Calu3 (cell line): ENCODE data around the gene NACA2. TPM values are rescaled to one million over a fixed set of nuclear protein-coding genes. Genes with fewer than 3 reads are reported as not detected.
"Not testable (repeated sequence)": the region's sequence is repeated elsewhere in the genome, so short reads cannot be mapped to it uniquely, and the experiment has no call there.

Experiments
- BruUV-seq: library from RNA; stranded (reverse); fragments of 400-500 nt; replicated peaks from 2 replicates; lab custom pipeline; 2021; lab: Mats Ljungman, UMichigan
- CTCF ChIA-PET: fragments of 300-600 bp; sonication (Branson Sonifier 250); formaldehyde crosslinking; loops from one replicate; lab custom pipeline; 2022; ENCODE audit warnings: antibody characterized with exemption; lab: Charles Lee
- DNase-seq: peaks from one replicate; pipeline ENCODE4 v3.0.0; 2022
- H3K27ac Mint-ChIP-seq: one replicate; pipeline ENCODE4 v1.8.0; 2022; ENCODE audit warnings: mixed read lengths; ENCODE audit not compliant: unreplicated experiment
- H3K27me3 Mint-ChIP-seq: one replicate; pipeline ENCODE4 v1.8.0; 2022; ENCODE audit warnings: mixed read lengths; ENCODE audit not compliant: unreplicated experiment
- H3K36me3 Mint-ChIP-seq: one replicate; pipeline ENCODE4 v1.8.0; 2022; ENCODE audit warnings: mild to moderate bottlenecking, moderate library complexity, mixed read lengths; ENCODE audit not compliant: insufficient read depth, unreplicated experiment
- H3K4me1 Mint-ChIP-seq: one replicate; pipeline ENCODE4 v1.8.0; 2022; ENCODE audit warnings: mild to moderate bottlenecking, low read depth, mixed read lengths; ENCODE audit not compliant: unreplicated experiment
- H3K4me3 Mint-ChIP-seq: one replicate; pipeline ENCODE4 v1.8.0; 2022; ENCODE audit warnings: mild to moderate bottlenecking, low read depth, moderate library complexity, mixed read lengths; ENCODE audit not compliant: unreplicated experiment
- H3K9me3 Mint-ChIP-seq: one replicate; pipeline ENCODE4 v1.8.0; 2022; ENCODE audit warnings: low read depth, mixed read lengths; ENCODE audit not compliant: unreplicated experiment
- CTCF ChIP-seq: fragments of 200-600 bp; IDR thresholded peaks from one replicate; pipeline ENCODE4 v1.8.0; 2022; ENCODE audit warnings: antibody characterized with exemption; ENCODE audit not compliant: unreplicated experiment
- intact Hi-C: fragments of 100-400 bp; cut with micrococcal nuclease; formaldehyde crosslinking; loops from one replicate; pipeline ENCODE4 v1.10.0; 2022; ENCODE audit not compliant: unreplicated experiment
- total RNA-seq: library from RNA; stranded (reverse); gene quantifications from 2 replicates; pipeline ENCODE4 v1.2.3, GENCODE V29; 2022

Gene NACA2
- total RNA-seq, 1 experiment from 2014 or later = not detected

- DNase-seq = no peak
- Mint-ChIP-seq H3K4me1 (peaks cover 20% of the 10 kb centered on the region), H3K27me3 (no peaks in the 10 kb centered on the region), H3K9me3 (peaks cover 3% of the 10 kb centered on the region), H3K4me3 (no peak overlapping the region), H3K27ac (no peak overlapping the region), H3K36me3 (no peaks in the 10 kb centered on the region)
- TF ChIP-seq CTCF = no peak
- CTCF ChIA-PET = no interaction called here
- intact Hi-C loops = no loop called here
- BruUV-seq = no TSS peak
Measured at GRCh38 chr17:61571624-61572023, 19.4 kb downstream of the NACA2 start.

GRCh38 chr17:61570118-61570517, 20.9 kb downstream of the NACA2 start:
- no peak for TF ChIP-seq CTCF
- no peaks in the 10 kb centered on the region for H3K36me3 Mint-ChIP-seq
- intact Hi-C loops = no loop called here
- CTCF ChIA-PET = no interaction called here
- no peak for DNase-seq
- no TSS peak for BruUV-seq
- no peaks in the 10 kb centered on the region for H3K27me3 Mint-ChIP-seq
- H3K27ac Mint-ChIP-seq = no peak overlapping the region
- H3K4me3 Mint-ChIP-seq = no peak overlapping the region
- H3K9me3 Mint-ChIP-seq = peaks cover 3% of the 10 kb centered on the region
- H3K4me1 Mint-ChIP-seq = peaks cover 12% of the 10 kb centered on the region

GRCh38 chr17:61569525-61569924, 21.5 kb downstream of the NACA2 start:
- DNase-seq, H3K36me3 Mint-ChIP-seq, intact Hi-C loops, H3K27me3 Mint-ChIP-seq, BruUV-seq, H3K27ac Mint-ChIP-seq, H3K9me3 Mint-ChIP-seq, CTCF ChIA-PET, H3K4me3 Mint-ChIP-seq: not testable (repeated sequence)
- peaks cover 12% of the 10 kb centered on the region for H3K4me1 Mint-ChIP-seq

GRCh38 chr17:61568219-61569072, 22.6 kb downstream of the NACA2 start:
- TF ChIP-seq CTCF = no peak
- TSS peak; percentile 80 for BruUV-seq
- H3K4me3 Mint-ChIP-seq = peak overlapping the region; percentile 36
- CTCF ChIA-PET = interaction anchor here (1.2 kb wide), 1 partner anchor 73 kb away, joined by 5 read pairs; no protein-coding TSS in a partner anchor
- H3K9me3 Mint-ChIP-seq = peaks cover 3% of the 10 kb centered on the region
- H3K36me3 Mint-ChIP-seq = no peaks in the 10 kb centered on the region
- H3K27me3 Mint-ChIP-seq = no peaks in the 10 kb centered on the region
- peak overlapping the region; percentile 97 for H3K27ac Mint-ChIP-seq
- peaks cover 12% of the 10 kb centered on the region for H3K4me1 Mint-ChIP-seq
- peak; percentile 14 for DNase-seq
- intact Hi-C loops = no loop called here
